NCI-H1092 treated with DMSO at 0.1 percent for 48 hours (cell line): ENCODE measurements around the gene SLC6A7.
"Not testable (repeated sequence)": the region's sequence is repeated elsewhere in the genome, so short reads cannot be mapped to it uniquely, and the experiment has no call there.

Source experiments
- DNase-seq: peaks from one replicate; lab custom pipeline; 2025; lab: John Stamatoyannopoulos, UW

SLC6A7 gene

GRCh38 chr5:150241298-150242160 lies 51.7 kb downstream of the SLC6A7 start:
- DNase-seq = no peak

DNA sequence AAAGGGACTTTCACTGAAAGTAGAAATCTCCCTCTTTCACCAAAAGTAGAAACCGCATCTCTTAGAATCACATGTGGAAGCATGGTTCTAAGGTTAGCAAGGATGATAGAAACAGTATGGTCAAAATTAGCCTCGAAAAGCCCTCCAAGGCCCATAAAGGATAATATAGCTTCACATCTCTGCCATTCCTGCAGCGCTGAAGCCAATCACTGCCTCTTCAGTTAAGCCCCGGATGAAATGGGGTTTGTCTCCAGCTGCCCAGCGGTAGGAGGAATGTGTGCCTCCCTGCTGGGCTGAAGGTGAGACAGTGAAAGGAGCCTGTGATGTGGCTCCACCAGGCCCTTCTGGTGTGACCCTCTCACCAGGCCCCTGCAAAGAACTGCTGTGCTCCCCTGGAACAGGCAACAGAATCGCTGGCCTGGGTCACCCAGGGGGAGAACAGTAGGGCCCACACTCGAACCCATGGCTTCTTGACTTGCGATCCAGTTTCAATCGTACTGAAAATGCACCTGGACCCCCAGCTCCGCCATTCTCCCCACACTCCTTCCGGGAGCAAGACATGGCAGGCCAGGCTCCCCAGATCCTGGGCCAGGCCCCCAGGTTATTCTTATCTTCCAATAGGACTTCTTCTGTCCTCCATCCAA lies 52.5 kb downstream of the SLC6A7 start:
- no peak for DNase-seq

DNA sequence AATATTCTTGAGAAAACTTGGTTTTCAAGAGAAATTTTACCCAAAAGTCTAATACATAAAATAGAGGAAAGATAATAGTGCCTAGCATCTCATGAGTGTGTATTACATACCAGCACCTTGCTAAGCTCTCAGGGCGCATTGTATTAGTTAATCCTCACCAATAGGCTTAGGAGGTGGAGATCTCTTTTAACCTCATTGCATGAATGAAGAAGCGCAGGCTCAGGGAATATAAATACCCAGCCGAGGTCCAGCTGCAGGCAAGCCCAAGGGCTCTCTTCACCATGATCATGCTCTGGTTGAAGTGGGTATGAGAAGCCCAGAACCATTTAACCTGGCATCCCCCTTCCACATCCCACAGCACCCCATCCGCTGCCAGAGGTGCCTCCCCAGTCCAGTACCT lies 53.7 kb downstream of the SLC6A7 start:
- no peak for DNase-seq

- no peak for DNase-seq
Observed at GRCh38 chr5:150244209-150244608, 54.3 kb downstream of the SLC6A7 start.

GRCh38 chr5:150245111-150245789 lies 55.4 kb downstream of the SLC6A7 start:
- DNase-seq = no peak

DNA sequence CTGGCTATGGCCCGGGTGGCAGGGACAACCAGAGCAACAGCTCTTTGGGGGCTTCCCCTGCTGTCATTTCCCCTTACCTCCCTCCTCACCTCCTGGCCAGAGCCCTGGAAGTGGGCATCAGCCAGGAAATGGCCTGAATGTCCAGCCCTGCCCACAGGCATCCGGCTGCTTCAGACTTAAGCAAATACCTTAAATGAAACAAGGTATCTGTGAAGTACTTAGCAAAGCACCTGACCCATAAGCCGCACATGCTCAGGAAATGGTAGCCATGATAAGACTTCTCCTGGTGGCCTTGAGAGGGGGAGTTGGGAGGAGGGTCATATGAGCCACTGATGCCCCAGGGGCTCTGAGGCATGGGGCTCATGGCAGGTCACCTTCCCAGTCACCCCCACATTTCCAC lies 55.9 kb downstream of the SLC6A7 start:
- DNase-seq = no peak

DNA sequence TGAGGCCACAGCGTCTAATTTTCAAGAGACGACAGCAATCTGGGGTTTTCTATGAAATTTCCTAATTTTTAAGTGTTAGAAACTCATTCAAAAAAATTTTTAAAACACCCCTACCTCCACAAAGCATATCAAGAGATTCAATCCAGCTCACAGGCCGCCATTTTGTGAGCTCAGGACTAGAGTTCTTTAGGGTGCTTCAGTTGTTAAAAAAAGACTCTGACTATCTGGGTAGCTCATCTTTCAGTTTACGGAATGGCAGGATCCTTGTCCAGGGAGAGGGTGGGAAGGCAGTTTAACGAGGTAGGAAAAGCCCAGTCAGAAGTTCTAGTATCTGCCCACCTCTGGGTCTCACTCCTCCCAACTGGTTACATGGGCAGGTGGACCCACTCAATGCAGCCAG lies 56.6 kb downstream of the SLC6A7 start:
- DNase-seq = no peak

- no peak for DNase-seq
Observed at GRCh38 chr5:150246835-150247234, 57.0 kb downstream of the SLC6A7 start.

GRCh38 chr5:150247726-150248125 lies 57.9 kb downstream of the SLC6A7 start:
- no peak for DNase-seq

GRCh38 chr5:150248493-150248892 lies 58.6 kb downstream of the SLC6A7 start:
- not testable (repeated sequence) for DNase-seq

- no peak for DNase-seq
Observed at GRCh38 chr5:150248946-150249345, 59.1 kb downstream of the SLC6A7 start.

- no peak for DNase-seq
Observed at GRCh38 chr5:150249744-150250143, 59.9 kb downstream of the SLC6A7 start.

DNA sequence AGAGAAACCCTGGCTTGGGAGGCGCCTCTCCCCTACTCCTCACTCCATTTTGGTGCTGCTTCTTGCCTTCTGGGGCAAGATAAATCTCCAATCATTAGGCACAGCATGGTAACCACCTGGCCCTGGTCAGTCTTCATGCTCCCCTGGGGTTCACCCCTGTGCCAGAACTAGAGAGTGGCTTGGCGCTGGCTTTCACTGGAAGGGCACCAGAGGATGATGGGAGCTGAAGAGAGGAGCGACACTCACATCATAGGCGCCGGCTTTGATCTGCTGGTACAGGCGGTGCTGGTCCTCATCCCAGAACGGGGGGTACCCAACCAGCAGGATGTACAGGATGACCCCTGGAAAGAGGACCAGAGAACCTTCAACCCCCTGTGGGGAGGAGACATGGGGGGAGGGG lies 61.6 kb downstream of the SLC6A7 start:
- no peak for DNase-seq

DNA sequence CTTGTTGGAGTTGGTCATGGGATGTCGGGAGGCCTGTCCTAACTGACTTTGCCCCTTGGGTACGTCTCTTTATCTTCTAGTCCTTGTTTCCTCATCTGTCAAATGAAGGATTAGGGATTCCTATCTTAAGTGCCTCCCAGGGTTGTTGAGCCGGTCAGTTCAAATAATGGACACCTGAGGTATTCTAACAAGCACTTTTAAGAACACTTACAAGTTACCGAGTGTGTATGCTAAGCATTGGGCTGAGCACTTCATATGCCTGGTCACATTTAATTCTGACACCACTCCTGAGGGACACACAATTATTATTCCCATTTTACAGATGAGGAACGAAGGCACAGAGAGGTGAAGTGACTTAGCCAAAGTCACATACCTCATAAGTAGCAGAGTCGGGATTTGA lies 62.6 kb downstream of the SLC6A7 start:
- no peak for DNase-seq

DNA sequence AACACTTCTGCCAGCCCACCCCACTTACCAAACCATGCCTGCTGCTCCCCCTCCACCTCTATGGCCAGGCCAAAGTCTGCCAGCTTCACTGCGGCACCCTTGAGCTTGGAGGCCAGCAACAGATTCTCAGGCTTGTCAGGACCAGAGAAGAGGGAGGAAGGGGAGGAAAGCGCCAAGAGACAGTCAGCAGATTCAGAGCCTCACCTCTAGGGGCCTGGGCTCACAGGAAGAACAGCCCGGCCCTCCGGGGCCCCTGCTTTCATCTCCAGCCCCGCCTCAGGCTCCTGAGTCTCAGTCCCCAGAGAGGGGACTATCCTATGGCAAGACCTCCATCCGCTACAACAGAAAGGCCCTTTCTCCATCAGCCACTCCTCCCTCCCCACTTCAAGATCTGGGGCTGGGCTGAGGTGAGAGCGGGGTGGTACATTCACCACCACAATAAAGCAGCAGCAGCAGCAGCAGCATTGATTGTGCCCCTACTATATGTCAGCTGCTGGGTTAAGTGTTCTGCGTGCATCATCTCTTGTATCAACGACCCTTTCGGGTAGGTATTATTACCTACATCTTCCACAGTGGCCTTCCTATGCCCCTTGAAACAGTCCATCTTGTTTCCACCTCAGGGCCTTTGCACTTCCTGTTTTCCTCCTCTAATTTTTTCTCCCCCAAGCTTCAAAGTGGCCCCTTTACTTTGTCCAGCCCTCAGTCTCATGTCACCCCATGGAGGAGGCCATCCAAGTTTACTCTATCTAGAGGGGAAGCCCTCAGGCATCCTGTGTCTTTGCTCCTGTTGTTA lies 63.8 kb downstream of the SLC6A7 start:
- DNase-seq = no peak

GRCh38 chr5:150254363-150254762 lies 64.5 kb downstream of the SLC6A7 start:
- no peak for DNase-seq

- DNase-seq = no peak
Observed at GRCh38 chr5:150254774-150255173, 64.9 kb downstream of the SLC6A7 start.

DNA sequence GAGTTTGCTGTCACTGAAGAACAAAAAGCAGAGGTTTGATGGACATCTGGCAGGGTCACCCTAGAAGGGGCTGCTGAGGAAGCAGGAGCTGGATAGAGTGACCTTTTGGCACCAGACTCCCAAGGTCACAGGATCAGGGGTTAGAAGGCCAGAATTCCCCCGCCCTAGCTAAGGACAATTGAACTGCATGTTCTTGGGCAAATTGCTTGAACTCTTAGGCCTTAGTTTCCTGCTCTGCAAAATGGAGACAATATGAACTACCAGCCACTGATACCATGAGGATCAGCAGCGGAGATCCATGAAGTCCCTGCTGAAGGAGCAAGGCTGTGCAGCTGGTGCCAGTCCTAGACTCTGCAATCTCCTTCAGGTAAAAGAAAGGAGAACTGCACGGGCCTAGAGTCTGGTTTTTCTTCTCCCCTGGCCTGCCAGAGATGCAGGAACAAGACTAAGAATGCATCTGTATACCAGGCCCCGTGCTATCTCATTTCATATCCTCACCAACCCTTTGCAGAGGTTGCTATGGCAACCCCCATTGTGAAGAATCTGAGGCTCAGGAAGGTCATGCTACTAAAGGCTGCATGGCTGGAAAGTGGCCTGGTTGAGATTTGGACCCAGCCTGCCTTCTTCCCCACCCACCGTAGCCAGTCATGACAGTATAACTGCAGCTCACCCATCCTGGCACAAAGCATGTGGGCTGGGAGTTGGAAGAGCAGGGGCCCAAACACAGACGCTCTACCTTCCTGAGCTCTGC lies 66.0 kb downstream of the SLC6A7 start:
- DNase-seq = peak; percentile 22

GRCh38 chr5:150256410-150257064 lies 66.7 kb downstream of the SLC6A7 start:
- DNase-seq = no peak

DNA sequence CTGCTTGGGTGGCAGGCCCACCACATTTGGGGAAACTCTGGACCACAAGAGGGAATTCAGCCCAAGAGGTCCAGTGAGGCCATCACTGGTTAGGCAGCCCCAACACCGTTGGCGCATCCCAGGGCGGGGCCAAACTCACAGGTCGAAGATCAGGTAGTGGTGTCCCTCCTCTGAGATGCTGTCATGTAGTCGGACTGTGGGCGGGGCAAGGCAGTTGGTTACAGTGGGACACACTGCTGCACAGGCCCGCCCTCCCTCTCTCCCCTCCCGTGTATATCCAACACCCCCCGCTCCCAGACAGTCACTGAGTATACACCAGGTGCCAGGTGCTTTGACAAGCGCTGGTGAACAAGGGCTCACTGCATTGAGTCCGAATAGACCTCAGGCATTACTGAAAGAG lies 67.6 kb downstream of the SLC6A7 start:
- DNase-seq = no peak

DNA sequence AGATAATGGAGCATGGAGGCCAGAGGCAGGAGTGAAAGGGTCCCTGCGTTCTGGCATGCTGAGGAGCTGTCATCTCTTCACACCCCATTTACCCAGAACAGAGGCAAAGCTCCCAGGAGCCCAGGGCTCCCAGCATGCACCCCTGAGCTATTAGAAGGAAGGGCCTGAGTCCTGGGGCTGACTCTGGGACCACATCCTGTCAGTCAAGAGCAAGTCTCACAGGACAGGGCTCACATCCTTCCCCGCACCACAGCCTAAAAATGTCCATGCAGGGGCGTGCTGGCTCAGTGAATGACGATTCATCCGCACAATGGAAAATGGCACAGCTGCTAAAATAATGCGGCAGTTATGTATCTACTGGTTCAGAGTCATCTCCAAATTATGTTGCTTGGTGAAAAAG lies 68.3 kb downstream of the SLC6A7 start:
- no peak for DNase-seq
